IMR-90 (cell line): ENCODE data around the gene TMEM52. TPM values are rescaled to one million over a fixed set of nuclear protein-coding genes. Genes with fewer than 3 reads are reported as not detected.

Experiments used
- ATAC-seq: fragments of 200-7000 bp; cut with Tn5 transposase; 2 replicates; pipeline ENCODE4 v1.9.1; 2020; ENCODE audit warnings: low read depth, mild to moderate bottlenecking, moderate library complexity
- BruUV-seq: library from RNA; stranded (reverse); fragments of 400-500 nt; replicated peaks from 2 replicates; lab custom pipeline; 2021; lab: Mats Ljungman, UMichigan
- CTCF ChIA-PET: fragments of 300-600 bp; formaldehyde crosslinking; extraction: SDS; loops from one replicate; lab custom pipeline; 2021; ENCODE audit warnings: antibody characterized with exemption; lab: Yijun Ruan, JAX
- POLR2A ChIA-PET: fragments of 300-600 bp; sonication (Branson Sonifier 250); formaldehyde crosslinking; loops from one replicate; lab custom pipeline; 2022; ENCODE audit warnings: antibody characterized with exemption; ENCODE audit not compliant: unreplicated experiment; lab: Charles Lee
- DNase-seq: peaks from one replicate; pipeline ENCODE4 v3.0.0; 2013
- H2AFZ ChIP-seq: replicated peaks from 2 replicates; pipeline ENCODE3; 2013; ENCODE audit warnings: low read length, mild to moderate bottlenecking; ENCODE audit not compliant: poor library complexity
- H2AK5ac ChIP-seq: 2 replicates; pipeline ENCODE4 v1.6.1; 2013; ENCODE audit warnings: low read depth, low read length, inconsistent platforms
- H2AK9ac ChIP-seq: replicated peaks from 2 replicates; pipeline ENCODE3; 2013; ENCODE audit warnings: mild to moderate bottlenecking, low read depth, low read length, moderate library complexity; ENCODE audit not compliant: poor library complexity
- H2BK120ac ChIP-seq: 2 replicates; pipeline ENCODE4 v1.6.1; 2013; ENCODE audit warnings: low read depth, low read length, inconsistent platforms
- H2BK15ac ChIP-seq: 3 replicates; pipeline ENCODE4 v1.6.1; 2013; ENCODE audit warnings: low read depth, low read length, inconsistent platforms
- H2BK20ac ChIP-seq: 2 replicates; pipeline ENCODE4 v1.6.1; 2013; ENCODE audit warnings: low read depth, mild to moderate bottlenecking, inconsistent platforms, low read length, moderate library complexity
- H2BK5ac ChIP-seq: 2 replicates; pipeline ENCODE4 v1.6.1; 2013; ENCODE audit warnings: mild to moderate bottlenecking, low read depth, low read length, inconsistent platforms; ENCODE audit not compliant: poor library complexity, severe bottlenecking
- H3K14ac ChIP-seq: replicated peaks from 2 replicates; pipeline ENCODE4 v1.6.1; 2013; ENCODE audit warnings: low read depth, low read length, inconsistent platforms
- H3K18ac ChIP-seq: 2 replicates; pipeline ENCODE4 v1.6.1; 2013; ENCODE audit warnings: low read depth, low read length, control low read depth
- H3K23ac ChIP-seq: 2 replicates; pipeline ENCODE4 v1.6.1; 2013; ENCODE audit warnings: low read depth, low read length, inconsistent platforms
- H3K27ac ChIP-seq: 2 replicates; pipeline ENCODE4 v1.5.1; 2013; ENCODE audit warnings: mild to moderate bottlenecking, control low read depth, low read length; ENCODE audit not compliant: insufficient read depth
- H3K27me3 ChIP-seq: 2 replicates; pipeline ENCODE4 v1.6.1; 2013; ENCODE audit warnings: low read length; ENCODE audit not compliant: control insufficient read depth, insufficient read depth
- H3K36me3 ChIP-seq: 2 replicates; pipeline ENCODE4 v1.6.1; 2013; ENCODE audit warnings: low read length, mixed read lengths; ENCODE audit not compliant: control insufficient read depth, insufficient read depth
- H3K4ac ChIP-seq: 2 replicates; pipeline ENCODE4 v1.6.1; 2013; ENCODE audit warnings: low read depth, low read length, inconsistent platforms
- H3K4me1 ChIP-seq: 2 replicates; pipeline ENCODE4 v1.6.1; 2013; ENCODE audit warnings: low read length, mixed read lengths; ENCODE audit not compliant: control insufficient read depth, insufficient read depth
- H3K4me2 ChIP-seq: 2 replicates; pipeline ENCODE4 v1.6.1; 2013; ENCODE audit warnings: low read depth, mild to moderate bottlenecking, control low read depth, low read length, moderate library complexity
- H3K4me3 ChIP-seq: 2 replicates; pipeline ENCODE4 v1.5.1; 2013; ENCODE audit warnings: low read depth, mild to moderate bottlenecking, control low read depth, low read length, moderate library complexity; ENCODE audit not compliant: insufficient read depth
- H3K56ac ChIP-seq: 2 replicates; pipeline ENCODE4 v1.6.1; 2013; ENCODE audit warnings: low read length, inconsistent platforms; ENCODE audit not compliant: insufficient read depth; ENCODE audit errors: extremely low read depth
- H3K79me1 ChIP-seq, 2 experiments: 2 replicates each; pipeline ENCODE4 v1.6.1; 2013; ENCODE audit warnings: low read length in 2 of 2, inconsistent platforms in 1 of 2, low read depth in 1 of 2
- H3K9ac ChIP-seq: 2 replicates; pipeline ENCODE4 v1.6.1; 2013; ENCODE audit warnings: low read depth, low read length, control low read depth
- H3K9me1 ChIP-seq: 2 replicates; pipeline ENCODE4 v1.6.1; 2013; ENCODE audit warnings: low read length, inconsistent platforms; ENCODE audit not compliant: insufficient read depth
- H3K9me3 ChIP-seq: 2 replicates; pipeline ENCODE4 v1.6.1; 2013; ENCODE audit warnings: low read length; ENCODE audit not compliant: control insufficient read depth, insufficient read depth
- H4K20me1 ChIP-seq: 2 replicates; pipeline ENCODE4 v1.6.1; 2013; ENCODE audit warnings: low read length, inconsistent platforms; ENCODE audit not compliant: insufficient read depth
- H4K5ac ChIP-seq: 2 replicates; pipeline ENCODE4 v1.6.1; 2013; ENCODE audit warnings: mild to moderate bottlenecking, low read depth, low read length, control low read depth
- H4K8ac ChIP-seq, 2 experiments: 2 replicates each; pipeline ENCODE4 v1.6.1; 2013; ENCODE audit warnings: low read depth in 2 of 2, low read length in 2 of 2, control low read depth in 1 of 2, inconsistent platforms in 1 of 2
- H4K91ac ChIP-seq: 2 replicates; pipeline ENCODE4 v1.6.1; 2013; ENCODE audit warnings: low read depth, low read length, inconsistent platforms; ENCODE audit not compliant: insufficient read depth
- CEBPB ChIP-seq: IDR thresholded peaks from 2 replicates; pipeline ENCODE4 v1.6.1; 2012; ENCODE audit warnings: low read depth, low read length, improper control_type of control experiment
- CHD1 ChIP-seq: IDR thresholded peaks from 2 replicates; pipeline ENCODE4 v1.6.1; 2012; ENCODE audit warnings: low read depth, low read length, improper control_type of control experiment
- CTCF ChIP-seq: conservative IDR thresholded peaks from 2 replicates; pipeline ENCODE4 v1.5.1; 2012; ENCODE audit warnings: mild to moderate bottlenecking, low read depth, low read length, improper control_type of control experiment
- ELK1 ChIP-seq: fragments of 150-350 bp; IDR thresholded peaks from 2 replicates; pipeline ENCODE4 v1.6.1; 2016; ENCODE audit warnings: low read depth, mild to moderate bottlenecking, low read length, moderate library complexity, borderline replicate concordance
- FOS ChIP-seq: fragments of 150-350 bp; IDR thresholded peaks from 2 replicates; pipeline ENCODE4 v1.6.1; 2016; ENCODE audit warnings: low read depth, low read length
- MAFK ChIP-seq: IDR thresholded peaks from 2 replicates; pipeline ENCODE4 v1.6.1; 2012; ENCODE audit warnings: low read depth, low read length, improper control_type of control experiment
- MAZ ChIP-seq: IDR thresholded peaks from 2 replicates; pipeline ENCODE4 v1.6.1; 2012; ENCODE audit warnings: low read depth, mild to moderate bottlenecking, low read length, improper control_type of control experiment, moderate library complexity, borderline replicate concordance
- MXI1 ChIP-seq: IDR thresholded peaks from 2 replicates; pipeline ENCODE4 v1.6.1; 2012; ENCODE audit warnings: low read depth, mild to moderate bottlenecking, low read length, moderate library complexity, borderline replicate concordance
- POLR2A ChIP-seq: IDR thresholded peaks from 2 replicates; pipeline ENCODE4 v1.6.1; 2012; ENCODE audit warnings: mild to moderate bottlenecking, low read depth, low read length
- RAD21 ChIP-seq: IDR thresholded peaks from 2 replicates; pipeline ENCODE4 v1.6.1; 2012; ENCODE audit warnings: low read length, improper control_type of control experiment
- RCOR1 ChIP-seq: IDR thresholded peaks from 2 replicates; pipeline ENCODE4 v1.6.1; 2012; ENCODE audit warnings: mild to moderate bottlenecking, low read length, improper control_type of control experiment; ENCODE audit not compliant: insufficient replicate concordance
- RFX5 ChIP-seq: IDR thresholded peaks from 2 replicates; pipeline ENCODE4 v1.8.0; 2012; ENCODE audit warnings: low read depth, mild to moderate bottlenecking, low read length, moderate library complexity
- SMC3 ChIP-seq: fragments of 150-350 bp; IDR thresholded peaks from 2 replicates; pipeline ENCODE4 v1.6.1; 2016; ENCODE audit warnings: low read depth, mild to moderate bottlenecking, antibody characterized with exemption, low read length, moderate library complexity
- USF2 ChIP-seq: fragments of 150-350 bp; IDR thresholded peaks from 2 replicates; pipeline ENCODE4 v1.6.1; 2017; ENCODE audit warnings: mild to moderate bottlenecking, antibody characterized with exemption, low read length, low read depth
- WGBS, 2 experiments: methylation state at CpG; one replicate each; pipeline versions ENCODE4 v1.1.5 to v1.1.7; 2013; ENCODE audit warnings: missing lambda C conversion rate in 2 of 2; ENCODE audit not compliant: insufficient read length in 1 of 2; ENCODE audit errors: extremely low coverage in 2 of 2; 5-methylcytosine and 5-hydroxymethylcytosine counted together
- dilution Hi-C: fragments of 300-500 bp; cut with HindIII; formaldehyde crosslinking; loops from one replicate; pipeline ENCODE4 v1.14.3; 2018; ENCODE audit warnings: low sequenced_read_pairs; ENCODE audit not compliant: unreplicated experiment
- in situ Hi-C: fragments of 300-500 bp; cut with MboI; formaldehyde crosslinking; loops from 3 replicates; pipeline ENCODE4 v1.14.3; 2019; ENCODE audit warnings: low sequenced_read_pairs, inconsistent platforms, mixed read lengths
- intact Hi-C: fragments of 100-400 bp; cut with micrococcal nuclease; formaldehyde crosslinking; loops from 2 replicates; pipeline ENCODE4 v1.10.0; 2022
- polyA plus RNA-seq, 3 experiments: library from polyadenylated mRNA; depleted of rRNA; stranded (reverse); fragments of >200 nt; gene quantifications; 2 replicates each; pipeline ENCODE4 v1.2.3, GENCODE V29; 2012; ENCODE audit warnings: low replicate concordance in 1 of 3
- total RNA-seq: library from RNA; depleted of rRNA; stranded (reverse); fragments of >200 nt; gene quantifications from 2 replicates; pipeline ENCODE4 v1.2.3, GENCODE V29; 2012

The TMEM52 gene
- total and polyA plus RNA-seq, 2 of the 4 experiments (the other 2 are of a cell fraction), result 0.54 to 1.3 TPM

- 46% methylated on average over 3 of the region's 19 CpGs; no CpG with 5 or more reads in 1 of the 2 experiments for WGBS, 2 experiments
- no peak overlapping the region for H2AFZ ChIP-seq
- ChIA-PET POLR2A (no interaction called here), CTCF (no interaction called here)
- H3K4me1 ChIP-seq, result no peaks in the 10 kb centered on the region
- intact Hi-C loops (loop anchor here (5.0 kb wide), 1 partner anchor 231 kb away; no protein-coding TSS in a partner anchor), in situ Hi-C loops (no loop called here), dilution Hi-C loops (no loop called here)
- H3K18ac ChIP-seq, result no peak overlapping the region
- no peak overlapping the region for H3K23ac ChIP-seq
- no peaks in the 10 kb centered on the region for H3K79me1 ChIP-seq
- no peak overlapping the region for H2BK20ac ChIP-seq
- no peaks in the 10 kb centered on the region for H4K20me1 ChIP-seq
- no peak overlapping the region for H2AK5ac ChIP-seq
- H2BK15ac ChIP-seq, result no peak overlapping the region
- no TSS peak for BruUV-seq
- H4K91ac ChIP-seq, result no peak overlapping the region
- H3K4me3 ChIP-seq, result no peak overlapping the region
- H3K9me1 ChIP-seq, result peaks cover 7% of the 10 kb centered on the region; the same call in 1 of the 2 replicates
- no peak for TF ChIP-seq ELK1
- TF ChIP-seq CTCF, result no peak
- no peak for TF ChIP-seq MAZ
- no peak for TF ChIP-seq POLR2A
- no peak for TF ChIP-seq SMC3
- no peak for TF ChIP-seq RFX5
- TF ChIP-seq RAD21, result no peak
- no peak for TF ChIP-seq FOS
- no peak for TF ChIP-seq USF2
- TF ChIP-seq MXI1, result no peak
- TF ChIP-seq CHD1, result no peak
- no peak for TF ChIP-seq CEBPB
- no peak for TF ChIP-seq MAFK
- no peak for TF ChIP-seq RCOR1
- peaks cover 26% of the 10 kb centered on the region for H3K27me3 ChIP-seq
- no peak overlapping the region for H4K8ac ChIP-seq
- H3K14ac ChIP-seq, result no peak overlapping the region
- H3K36me3 ChIP-seq, result no peaks in the 10 kb centered on the region
- H3K9ac ChIP-seq, result no peak overlapping the region
- ATAC-seq (no peak), DNase-seq (no peak)
- H4K5ac ChIP-seq, result no peak overlapping the region
- no peak overlapping the region for H3K56ac ChIP-seq
- no peak overlapping the region for H3K4ac ChIP-seq
- H2BK5ac ChIP-seq, result no peak overlapping the region
- H2AK9ac ChIP-seq, result no peak overlapping the region
- no peak overlapping the region for H3K27ac ChIP-seq
- no peak overlapping the region for H2BK120ac ChIP-seq
- H3K9me3 ChIP-seq, result no peaks in the 10 kb centered on the region
- H3K4me2 ChIP-seq, result no peak overlapping the region
Measured at GRCh38 chr1:1941211-1941841, 22.2 kb upstream of the TMEM52 start.
